GM12801 (cell line): ENCODE data around the gene KLF5.

ENCODE experiments used
- CTCF ChIP-seq: IDR thresholded peaks from one replicate; pipeline ENCODE4 v1.5.1; 2011; ENCODE audit warnings: control low read depth; ENCODE audit not compliant: insufficient read length; ENCODE audit errors: extremely low read depth

Gene KLF5

GRCh38 chr13:73075954-73076353, 17.1 kb downstream of the KLF5 start:
- TF ChIP-seq CTCF, result no peak

- TF ChIP-seq CTCF, result no peak
Measured at GRCh38 chr13:73077865-73078264, 19.1 kb downstream of the KLF5 start.

- no peak for TF ChIP-seq CTCF
Measured at GRCh38 chr13:73079359-73079758, 20.6 kb downstream of the KLF5 start.

- no peak for TF ChIP-seq CTCF
Measured at GRCh38 chr13:73081256-73081915, 22.6 kb downstream of the KLF5 start.

GRCh38 chr13:73082471-73082870, 23.7 kb downstream of the KLF5 start:
- TF ChIP-seq CTCF, result no peak

- no peak for TF ChIP-seq CTCF
Measured at GRCh38 chr13:73082895-73083294, 24.1 kb downstream of the KLF5 start.

GRCh38 chr13:73088332-73088935, 29.6 kb downstream of the KLF5 start:
- no peak for TF ChIP-seq CTCF
